HepG2 (cell line): ENCODE results near the gene RGS19. TPM values are rescaled to one million over a fixed set of nuclear protein-coding genes. Genes with fewer than 3 reads are reported as not detected.
A peak's percentile ranks its signal among the peaks of the same experiment; 100 is the strongest.

Source experiments
- BCLAF1 ChIP-seq: fragments of 450-650 bp; IDR thresholded peaks from 2 replicates; pipeline ENCODE4 v1.6.1; 2017; ENCODE audit warnings: mild to moderate bottlenecking
- BORCS8-MEF2B ChIP-seq: sonication (generic); formaldehyde crosslinking; IDR thresholded peaks from 2 replicates; pipeline ENCODE4 v1.8.0; 2022; ENCODE audit warnings: mild to moderate bottlenecking, missing genetic modification reagents
- CCDC6 ChIP-seq: sonication (generic); formaldehyde crosslinking; IDR thresholded peaks from 2 replicates; pipeline ENCODE4 v1.8.1; 2022; ENCODE audit warnings: mild to moderate bottlenecking, missing genetic modification reagents, moderate library complexity
- DNMT1 ChIP-seq: sonication (generic); formaldehyde crosslinking; IDR thresholded peaks from 2 replicates; pipeline ENCODE4 v1.5.1; 2020; ENCODE audit warnings: mild to moderate bottlenecking, missing genetic modification reagents
- GABPA ChIP-seq, 2 experiments: IDR thresholded peaks; 2 replicates each; pipeline ENCODE4 v1.6.1; 2011 to 2016; ENCODE audit warnings: low read depth in 2 of 2, low read length in 1 of 2, missing biosample characterization in 1 of 2, missing genetic modification characterization in 1 of 2
- GMEB1 ChIP-seq: sonication (generic); formaldehyde crosslinking; IDR thresholded peaks from 2 replicates; pipeline ENCODE4 v1.5.1; 2020; ENCODE audit warnings: missing genetic modification reagents, mild to moderate bottlenecking, borderline replicate concordance
- GTF3A ChIP-seq: sonication (generic); formaldehyde crosslinking; conservative IDR thresholded peaks from 2 replicates; pipeline ENCODE4 v1.4.0; 2020; ENCODE audit warnings: mild to moderate bottlenecking, missing genetic modification reagents
- KDM4B ChIP-seq: sonication (generic); formaldehyde crosslinking; IDR thresholded peaks from 2 replicates; pipeline ENCODE4 v1.4.0; 2020; ENCODE audit warnings: missing genetic modification reagents
- NFIB ChIP-seq: sonication (generic); formaldehyde crosslinking; IDR thresholded peaks from 2 replicates; pipeline ENCODE4 v1.9.0; 2021; ENCODE audit warnings: missing genetic modification reagents, mild to moderate bottlenecking, borderline replicate concordance
- PHF5A ChIP-seq: IDR thresholded peaks from one replicate; pipeline ENCODE4 v1.6.1; 2018; ENCODE audit warnings: low read depth, missing genetic modification reagents; ENCODE audit not compliant: unreplicated experiment
- PLSCR1 ChIP-seq: sonication (generic); formaldehyde crosslinking; IDR thresholded peaks from 2 replicates; pipeline ENCODE4 v1.5.0; 2020; ENCODE audit warnings: missing genetic modification reagents, mild to moderate bottlenecking, borderline replicate concordance
- POLR2AphosphoS2 ChIP-seq: IDR thresholded peaks from 2 replicates; pipeline ENCODE4 v1.6.1; 2011; ENCODE audit warnings: low read depth, low read length, improper control_type of control experiment
- PRMT3 ChIP-seq: sonication (generic); formaldehyde crosslinking; IDR thresholded peaks from 2 replicates; pipeline ENCODE4 v1.8.1; 2022; ENCODE audit warnings: low read depth, mild to moderate bottlenecking, moderate library complexity, missing genetic modification reagents, borderline replicate concordance
- SP2 ChIP-seq: sonication (generic); formaldehyde crosslinking; IDR thresholded peaks from 2 replicates; pipeline ENCODE4 v1.5.1; 2020; ENCODE audit warnings: mild to moderate bottlenecking, missing genetic modification reagents
- ZBTB2 ChIP-seq: sonication (generic); formaldehyde crosslinking; IDR thresholded peaks from 2 replicates; pipeline ENCODE4 v1.8.0; 2022; ENCODE audit warnings: low read depth, missing genetic modification reagents
- ZBTB7A ChIP-seq: sonication (generic); formaldehyde crosslinking; IDR thresholded peaks from 2 replicates; pipeline ENCODE4 v1.8.0; 2022; ENCODE audit warnings: mild to moderate bottlenecking, missing genetic modification reagents
- ZFP36L2 ChIP-seq: sonication (generic); formaldehyde crosslinking; IDR thresholded peaks from 2 replicates; pipeline ENCODE4 v1.4.0; 2020; ENCODE audit warnings: missing genetic modification reagents
- ZNF530 ChIP-seq: sonication (generic); formaldehyde crosslinking; IDR thresholded peaks from 2 replicates; pipeline ENCODE4 v1.5.0; 2020; ENCODE audit warnings: low read depth, mild to moderate bottlenecking, missing genetic modification reagents
- ZNF704 ChIP-seq: sonication (generic); formaldehyde crosslinking; IDR thresholded peaks from 2 replicates; pipeline ENCODE4 v1.8.1; 2023; ENCODE audit warnings: mild to moderate bottlenecking, inconsistent platforms, moderate library complexity, missing genetic modification reagents, borderline replicate concordance
- ZNF709 ChIP-seq: sonication (generic); formaldehyde crosslinking; IDR thresholded peaks from 2 replicates; pipeline ENCODE4 v1.5.0; 2020; ENCODE audit warnings: mild to moderate bottlenecking, missing genetic modification reagents
- ZNF766 ChIP-seq: sonication (generic); formaldehyde crosslinking; IDR thresholded peaks from 2 replicates; pipeline ENCODE4 v1.5.0; 2020; ENCODE audit warnings: missing genetic modification reagents, borderline replicate concordance
- ZNF841 ChIP-seq: sonication (generic); formaldehyde crosslinking; IDR thresholded peaks from 2 replicates; pipeline ENCODE4 v1.8.1; 2023; ENCODE audit warnings: missing genetic modification reagents, borderline replicate concordance
- polyA plus RNA-seq, 8 experiments: library from polyadenylated mRNA; depleted of rRNA in 3 of 8; stranded (reverse) in 7 of 8; unstranded in 1 of 8; fragments of >200 nt; fragmentation: Illumina TruSeq in 4 of 8; extraction: Trizol in 4 of 8; gene quantifications; 2 replicates each; pipeline versions ENCODE4 v1.2.1 to v1.2.3, GENCODE V29; 2011 to 2016; ENCODE audit warnings: low read depth in 4 of 8, missing spikeins in 1 of 8, mixed read lengths in 1 of 8; ENCODE audit not compliant: insufficient read depth in 1 of 8
- total RNA-seq, 5 experiments: library from RNA; depleted of rRNA; stranded (reverse); fragments of >200 nt; fragmentation: Illumina TruSeq; extraction: Trizol; gene quantifications; 2 replicates each; pipeline ENCODE4 v1.2.3, GENCODE V29; 2016; ENCODE audit warnings: low read depth in 1 of 5

The RGS19 gene
- total and polyA plus RNA-seq, 2 of the 13 experiments (the other 11 are each of a cell fraction or from before 2014, with no cell fraction given): 10.7 to 11.9 TPM

- TF ChIP-seq DNMT1 (CRISPR knock-in tag) (0 out of 2 replicates have a peak, but pooled peaks have one; percentile 27), ZNF704 (no peak), ZNF841 (no peak), NFIB (CRISPR knock-in tag) (peak; percentile 93), GTF3A (CRISPR knock-in tag) (no peak), PRMT3 (CRISPR knock-in tag) (no peak), BCLAF1 (no peak), POLR2AphosphoS2 (no peak), ZBTB2 (CRISPR knock-in tag) (no peak), GMEB1 (CRISPR knock-in tag) (no peak), ZNF530 (CRISPR knock-in tag) (no peak), ZNF709 (CRISPR knock-in tag) (no peak), BORCS8-MEF2B (CRISPR knock-in tag) (0 out of 2 replicates have a peak, but pooled peaks have one; percentile 9), PLSCR1 (CRISPR knock-in tag) (no peak), GABPA (IDR thresholded peaks at IDR 0.05; ENCODE audit: low read depth, low read length) (no peak), GABPA (CRISPR knock-in tag; IDR thresholded peaks at IDR 0.05; ENCODE audit: low read depth) (no peak), SP2 (CRISPR knock-in tag) (no peak), KDM4B (CRISPR knock-in tag) (no peak), ZFP36L2 (no peak), CCDC6 (CRISPR knock-in tag) (no peak), PHF5A (CRISPR knock-in tag) (no peak), ZNF766 (no peak), ZBTB7A (CRISPR knock-in tag) (no peak)
These were observed 53.4 kb downstream of the RGS19 start (continued) for GRCh38 chr20:64025826-64026412.
